H9 (cell line): ENCODE results near the gene TBXAS1. TPM values are rescaled to one million over a fixed set of nuclear protein-coding genes. Genes with fewer than 3 reads are reported as not detected.

Experiments used
- DNase-seq: peaks from one replicate; pipeline ENCODE4 v3.0.0-alpha.2; 2017
- H2AFZ ChIP-seq: one replicate; pipeline ENCODE4 v1.6.1; 2013; ENCODE audit warnings: mild to moderate bottlenecking, low read length, control low read depth, moderate library complexity
- H2AK5ac ChIP-seq: 2 replicates; pipeline ENCODE4 v1.6.1; 2013; ENCODE audit warnings: low read length, control low read depth, mixed read lengths; ENCODE audit not compliant: insufficient read length
- H2BK120ac ChIP-seq: one replicate; pipeline ENCODE4 v1.6.1; 2013; ENCODE audit warnings: low read depth, mild to moderate bottlenecking, low read length, control low read depth, inconsistent platforms; ENCODE audit not compliant: poor library complexity, severe bottlenecking
- H2BK12ac ChIP-seq: 2 replicates; pipeline ENCODE4 v1.6.1; 2013; ENCODE audit warnings: low read length, control low read depth, mixed read lengths, low read depth; ENCODE audit not compliant: insufficient read length
- H2BK15ac ChIP-seq: 2 replicates; pipeline ENCODE4 v1.6.1; 2013; ENCODE audit warnings: low read depth, low read length, control low read depth
- H2BK20ac ChIP-seq: one replicate; pipeline ENCODE4 v1.6.1; 2013; ENCODE audit warnings: low read depth, mild to moderate bottlenecking, low read length, control low read depth, inconsistent platforms; ENCODE audit not compliant: poor library complexity, severe bottlenecking
- H2BK5ac ChIP-seq: 2 replicates; pipeline ENCODE4 v1.6.1; 2013; ENCODE audit warnings: low read length, control low read depth, mixed read lengths; ENCODE audit not compliant: insufficient read length
- H3K14ac ChIP-seq: 2 replicates; pipeline ENCODE4 v1.6.1; 2013; ENCODE audit warnings: low read length, control low read depth; ENCODE audit not compliant: insufficient read depth
- H3K18ac ChIP-seq: 2 replicates; pipeline ENCODE4 v1.6.1; 2013; ENCODE audit warnings: low read depth, mild to moderate bottlenecking, mixed read lengths, low read length, control low read depth; ENCODE audit not compliant: insufficient read length
- H3K23ac ChIP-seq: 2 replicates; pipeline ENCODE4 v1.6.1; 2013; ENCODE audit warnings: low read length, control low read depth, mixed read lengths, low read depth; ENCODE audit not compliant: insufficient read length
- H3K23me2 ChIP-seq: 2 replicates; pipeline ENCODE4 v1.6.1; 2013; ENCODE audit warnings: low read depth, mild to moderate bottlenecking, mixed read lengths, low read length, control low read depth; ENCODE audit not compliant: insufficient read length, poor library complexity, severe bottlenecking
- H3K27ac ChIP-seq: 2 replicates; pipeline ENCODE4 v1.5.1; 2013; ENCODE audit warnings: low read length, control low read depth, mixed read lengths, low read depth; ENCODE audit not compliant: insufficient read length
- H3K27me3 ChIP-seq: 2 replicates; pipeline ENCODE4 v1.6.1; 2013; ENCODE audit warnings: low read length, control low read depth, inconsistent platforms; ENCODE audit not compliant: insufficient read depth
- H3K4ac ChIP-seq: 2 replicates; pipeline ENCODE4 v1.6.1; 2013; ENCODE audit warnings: low read depth, mild to moderate bottlenecking, control low read depth, inconsistent platforms, low read length, moderate library complexity
- H3K4me1 ChIP-seq: 2 replicates; pipeline ENCODE4 v1.6.1; 2013; ENCODE audit warnings: low read length, control low read depth, inconsistent platforms; ENCODE audit not compliant: insufficient read depth
- H3K4me2 ChIP-seq: 2 replicates; pipeline ENCODE4 v1.6.1; 2013; ENCODE audit warnings: low read length, control low read depth, mixed read lengths; ENCODE audit not compliant: insufficient read length, insufficient read depth
- H3K56ac ChIP-seq: 2 replicates; pipeline ENCODE4 v1.6.1; 2013; ENCODE audit warnings: low read depth, mild to moderate bottlenecking, mixed read lengths, low read length, control low read depth; ENCODE audit not compliant: insufficient read length
- H3K79me1 ChIP-seq: 2 replicates; pipeline ENCODE4 v1.6.1; 2013; ENCODE audit warnings: low read depth, mild to moderate bottlenecking, moderate library complexity, low read length, control low read depth, inconsistent platforms; ENCODE audit not compliant: insufficient read depth, poor library complexity, severe bottlenecking
- H3K79me2 ChIP-seq: 2 replicates; pipeline ENCODE4 v1.6.1; 2013; ENCODE audit warnings: low read length, control low read depth, inconsistent platforms; ENCODE audit not compliant: insufficient read depth
- H3K9ac ChIP-seq: 2 replicates; pipeline ENCODE4 v1.6.1; 2013; ENCODE audit warnings: low read length, control low read depth, mixed read lengths; ENCODE audit not compliant: insufficient read length; ENCODE audit errors: extremely low read depth
- H3K9me3 ChIP-seq: one replicate; pipeline ENCODE4 v1.6.1; 2013; ENCODE audit warnings: low read depth, low read length, inconsistent platforms; ENCODE audit not compliant: control insufficient read depth
- H3T11ph ChIP-seq: one replicate; pipeline ENCODE4 v1.6.1; 2013; ENCODE audit warnings: mild to moderate bottlenecking, low read length, control low read depth, inconsistent platforms
- H4K20me1 ChIP-seq: one replicate; pipeline ENCODE4 v1.6.1; 2013; ENCODE audit not compliant: control insufficient read depth, insufficient read length, insufficient read depth
- H4K5ac ChIP-seq: 2 replicates; pipeline ENCODE4 v1.6.1; 2013; ENCODE audit warnings: low read depth, mild to moderate bottlenecking, mixed read lengths, low read length, control low read depth; ENCODE audit not compliant: insufficient read length
- H4K8ac ChIP-seq: replicated peaks from 2 replicates; pipeline ENCODE4 v1.6.1; 2013; ENCODE audit warnings: low read length, control low read depth, mixed read lengths, low read depth; ENCODE audit not compliant: insufficient read length
- H4K91ac ChIP-seq: 2 replicates; pipeline ENCODE4 v1.6.1; 2013; ENCODE audit warnings: low read depth, mild to moderate bottlenecking, moderate library complexity, mixed read lengths, low read length, control low read depth; ENCODE audit not compliant: insufficient read length
- H3K27ac Mint-ChIP-seq, 3 experiments: 2 replicates in 2 of 3; 3 replicates in 1 of 3; pipeline ENCODE4 v1.8.0; 2020 to 2021; ENCODE audit warnings: mixed read lengths in 3 of 3, mild to moderate bottlenecking in 1 of 3, moderate library complexity in 1 of 3
- H3K27me3 Mint-ChIP-seq: 2 replicates; pipeline ENCODE4 v1.8.0; 2021; ENCODE audit warnings: low read depth, mild to moderate bottlenecking, moderate library complexity, mixed read lengths
- H3K36me3 Mint-ChIP-seq, 3 experiments: 2 replicates in 2 of 3; 3 replicates in 1 of 3; pipeline ENCODE4 v1.8.0; 2020 to 2021; ENCODE audit warnings: low read depth in 3 of 3, mixed read lengths in 3 of 3; ENCODE audit not compliant: insufficient read depth in 1 of 3
- H3K4me1 Mint-ChIP-seq, 2 experiments: 2 replicates each; pipeline ENCODE4 v1.8.0; 2020; ENCODE audit warnings: mixed read lengths in 2 of 2
- H3K4me3 Mint-ChIP-seq, 2 experiments: 2 replicates in 1 of 2; 3 replicates in 1 of 2; pipeline ENCODE4 v1.8.0; 2020 to 2021; ENCODE audit warnings: mild to moderate bottlenecking in 2 of 2, mixed read lengths in 2 of 2, moderate library complexity in 1 of 2
- H3K9me3 Mint-ChIP-seq, 2 experiments: 2 replicates in 1 of 2; 3 replicates in 1 of 2; pipeline ENCODE4 v1.8.0; 2020; ENCODE audit warnings: mild to moderate bottlenecking in 2 of 2, mixed read lengths in 2 of 2, moderate library complexity in 1 of 2
- CTCF ChIP-seq: fragments of 200-600 bp; sonication (generic); conservative IDR thresholded peaks from 3 replicates; pipeline ENCODE4 v1.8.0; 2021; ENCODE audit warnings: antibody characterized with exemption, mild to moderate bottlenecking
- WGBS: extraction: QIAGEN DNeasy Blood & Tissue Kit; methylation state at CpG from one replicate; pipeline ENCODE4 v1.1.7; 2013; ENCODE audit warnings: missing lambda C conversion rate, low lambda C conversion rate, mixed read lengths; ENCODE audit not compliant: insufficient read length; ENCODE audit errors: extremely low coverage; 5-methylcytosine and 5-hydroxymethylcytosine counted together
- total RNA-seq: library from RNA; stranded (reverse); gene quantifications from 2 replicates; pipeline ENCODE4 v1.2.1, GENCODE V29; 2021

TBXAS1 gene
- total RNA-seq, 1 experiment from 2014 or later, result 0.39 TPM

GRCh38 chr7:139897422-139898090 is 68.5 kb downstream of the TBXAS1 start:
- Histone ChIP-seq H3K79me1 (no peaks in the 10 kb centered on the region), H2BK5ac (no peak overlapping the region), H3K9me3 (no peaks in the 10 kb centered on the region), H3K27ac (no peak overlapping the region), H2BK20ac (no peak overlapping the region), H4K20me1 (no peaks in the 10 kb centered on the region), H3K4me1 (no peaks in the 10 kb centered on the region), H3K4ac (no peak overlapping the region), H3K56ac (no peak overlapping the region), H2BK120ac (no peak overlapping the region), H3K4me2 (no peak overlapping the region), H2BK12ac (no peak overlapping the region), H2BK15ac (no peak overlapping the region), H2AFZ (no peak overlapping the region), H3K79me2 (no peaks in the 10 kb centered on the region), H3K27me3 (no peaks in the 10 kb centered on the region), H3K23ac (no peak overlapping the region), H4K91ac (no peak overlapping the region), H3K14ac (no peak overlapping the region; the same call in 1 of the 2 replicates), H4K8ac (no peak overlapping the region), H3T11ph (no peak overlapping the region), H3K9ac (no peak overlapping the region), H2AK5ac (no peak overlapping the region), H3K23me2 (no peaks in the 10 kb centered on the region), H3K18ac (no peak overlapping the region), H4K5ac (no peak overlapping the region)
- H3K27ac Mint-ChIP-seq, result no peak overlapping the region
- H3K9me3 Mint-ChIP-seq, result no peaks in the 10 kb centered on the region
- no CpG with 5 or more reads among the region's 5 CpGs for WGBS
- TF ChIP-seq CTCF, result no peak
- no peak overlapping the region for H3K4me3 Mint-ChIP-seq
- no peak for DNase-seq
- H3K27me3 Mint-ChIP-seq, result peaks cover 8% of the 10 kb centered on the region; the same call in 1 of the 2 replicates
- no peaks in the 10 kb centered on the region for H3K4me1 Mint-ChIP-seq
- H3K36me3 Mint-ChIP-seq, result no peaks in the 10 kb centered on the region
